ENCODE data around the gene PEPD.

GRCh38 chr19:33503433-33504057, 18.0 kb downstream of the PEPD start:
- TF ChIP-seq CTCF (IDR thresholded peaks at IDR 0.05) (no peak), POLR2A (IDR thresholded peaks at IDR 0.05) (no peak)

Measured in esophagus squamous epithelium (tissue), 4 donors.